ENCODE results near the gene NOVA2. TPM values are rescaled to one million over a fixed set of nuclear protein-coding genes. Genes with fewer than 3 reads are reported as not detected.

Gene NOVA2
- total RNA-seq, 1 experiment from 2014 or later, result not detected

GRCh38 chr19:46006411-46006810 is 32.7 kb upstream of the NOVA2 start:
- TF ChIP-seq EZH2 (IDR thresholded peaks at IDR 0.05; ENCODE audit: borderline replicate concordance, low read depth, low read length, poor library complexity, severe bottlenecking) (no peak), CTCF (conservative IDR thresholded peaks at IDR 0.05; ENCODE audit: low read depth, low read length) (no peak)
- H3K27me3 ChIP-seq (replicated peaks; ENCODE audit: insufficient read depth, low read depth, low read length, poor library complexity), result no peaks in the 10 kb centered on the region
- BruUV-seq (replicated peaks), result no TSS peak
- ChIA-PET POLR2A (ENCODE audit: low non-redundant PET) (no interaction called here), CTCF (no interaction called here)
- H3K9me3 ChIP-seq (ENCODE audit: low read depth, low read length, poor library complexity, severe bottlenecking), result no peaks in the 10 kb centered on the region
- DNase-seq (ENCODE audit: low spot score), result no peak
- intact Hi-C loops (cut with micrococcal nuclease; ENCODE audit: unreplicated experiment), result no loop called here
- H3K36me3 ChIP-seq (ENCODE audit: insufficient read depth, low read length, poor library complexity, severe bottlenecking), result no peaks in the 10 kb centered on the region
- H3K4me1 ChIP-seq (ENCODE audit: insufficient read depth, low read length, poor library complexity, severe bottlenecking), result no peaks in the 10 kb centered on the region
- no peak overlapping the region for H3K27ac ChIP-seq (ENCODE audit: low read depth, low read length, poor library complexity, severe bottlenecking)
- H3K4me3 ChIP-seq (ENCODE audit: low read depth, low read length, poor library complexity, severe bottlenecking), result no peak overlapping the region

- Histone ChIP-seq H3K27ac (ENCODE audit: low read depth, low read length, poor library complexity, severe bottlenecking) (no peak overlapping the region), H3K9me3 (ENCODE audit: low read depth, low read length, poor library complexity, severe bottlenecking) (no peaks in the 10 kb centered on the region), H3K27me3 (replicated peaks; ENCODE audit: insufficient read depth, low read depth, low read length, poor library complexity) (no peaks in the 10 kb centered on the region), H3K36me3 (ENCODE audit: insufficient read depth, low read length, poor library complexity, severe bottlenecking) (no peaks in the 10 kb centered on the region), H3K4me1 (ENCODE audit: insufficient read depth, low read length, poor library complexity, severe bottlenecking) (peaks cover 8% of the 10 kb centered on the region), H3K4me3 (ENCODE audit: low read depth, low read length, poor library complexity, severe bottlenecking) (no peak overlapping the region)
- BruUV-seq (replicated peaks), result no TSS peak
- DNase-seq (ENCODE audit: low spot score), result no peak
- TF ChIP-seq CTCF (conservative IDR thresholded peaks at IDR 0.05; ENCODE audit: low read depth, low read length) (no peak), EZH2 (IDR thresholded peaks at IDR 0.05; ENCODE audit: borderline replicate concordance, low read depth, low read length, poor library complexity, severe bottlenecking) (no peak)
- ChIA-PET CTCF (no interaction called here), POLR2A (ENCODE audit: low non-redundant PET) (no interaction called here)
- intact Hi-C loops (cut with micrococcal nuclease; ENCODE audit: unreplicated experiment), result no loop called here
Observed at GRCh38 chr19:46002678-46003275, 29.1 kb upstream of the NOVA2 start.

GRCh38 chr19:46000491-46001246 is 27.0 kb upstream of the NOVA2 start:
- CTCF ChIA-PET, result no interaction called here
- no peaks in the 10 kb centered on the region for H3K36me3 ChIP-seq (ENCODE audit: insufficient read depth, low read length, poor library complexity, severe bottlenecking)
- TF ChIP-seq EZH2 (IDR thresholded peaks at IDR 0.05; ENCODE audit: borderline replicate concordance, low read depth, low read length, poor library complexity, severe bottlenecking), result no peak
- TF ChIP-seq CTCF (conservative IDR thresholded peaks at IDR 0.05; ENCODE audit: low read depth, low read length), result no peak
- peaks cover 12% of the 10 kb centered on the region for H3K4me1 ChIP-seq (ENCODE audit: insufficient read depth, low read length, poor library complexity, severe bottlenecking)
- H3K9me3 ChIP-seq (ENCODE audit: low read depth, low read length, poor library complexity, severe bottlenecking), result no peaks in the 10 kb centered on the region
- intact Hi-C loops (cut with micrococcal nuclease; ENCODE audit: unreplicated experiment), result no loop called here
- H3K27ac ChIP-seq (ENCODE audit: low read depth, low read length, poor library complexity, severe bottlenecking), result no peak overlapping the region
- no peaks in the 10 kb centered on the region for H3K27me3 ChIP-seq (replicated peaks; ENCODE audit: insufficient read depth, low read depth, low read length, poor library complexity)
- no peak overlapping the region for H3K4me3 ChIP-seq (ENCODE audit: low read depth, low read length, poor library complexity, severe bottlenecking)
- BruUV-seq (replicated peaks), result no TSS peak
- DNase-seq (ENCODE audit: low spot score), result peak; percentile 31
- POLR2A ChIA-PET (ENCODE audit: low non-redundant PET), result no interaction called here

All from A673 (cell line).